ENCODE measurements around the gene RAB36. TPM values are rescaled to one million over a fixed set of nuclear protein-coding genes. Genes with fewer than 3 reads are reported as not detected.

The RAB36 gene
- total RNA-seq, 3 donors from 2014 or later: 1.3 to 4.8 (median 2.9) TPM

GRCh38 chr22:23213022-23213555, 67.8 kb downstream of the RAB36 start:
- no peaks in the 10 kb centered on the region for H3K9me3 ChIP-seq
- TF ChIP-seq POLR2AphosphoS5 (IDR thresholded peaks at IDR 0.05): no peak
- no peak for TF ChIP-seq CTCF (IDR thresholded peaks at IDR 0.05)
- H3K4me1 ChIP-seq: peaks cover 0 to 4% of the 10 kb centered on the region in 2 donors
- intact Hi-C loops (cut with DNase I; ENCODE audit: low total_unique reads): no loop called here
- DNase-seq (ENCODE audit: low spot score in 2 of 2): no peak
- no peak overlapping the region for H3K4me3 ChIP-seq
- H3K27ac ChIP-seq: no peak overlapping the region
- no peaks in the 10 kb centered on the region for H3K36me3 ChIP-seq
- no peaks in the 10 kb centered on the region for H3K27me3 ChIP-seq

- Histone ChIP-seq H3K4me1 (peaks cover 4 to 5% of the 10 kb centered on the region in 2 donors), H3K4me3 (no peak overlapping the region), H3K27me3 (no peaks in the 10 kb centered on the region), H3K36me3 (no peaks in the 10 kb centered on the region), H3K27ac (peak overlapping the region in 1 of 2 donors; percentile 33), H3K9me3 (no peaks in the 10 kb centered on the region)
- intact Hi-C loops (cut with DNase I; ENCODE audit: low total_unique reads): no loop called here
- DNase-seq (ENCODE audit: low spot score in 2 of 2): no peak
- TF ChIP-seq POLR2AphosphoS5 (IDR thresholded peaks at IDR 0.05): no peak
- TF ChIP-seq CTCF (IDR thresholded peaks at IDR 0.05): no peak
- TF ChIP-seq POLR2A (IDR thresholded peaks at IDR 0.05): no peak
Measured at GRCh38 chr22:23213581-23214334, 68.5 kb downstream of the RAB36 start.

Other genes starting within 250 kb of the RAB36 start
- 10 to 100 TPM in 1 of 3 donors, 1 to 10 TPM in 2; 5.0 to 15.7 (median 5.3) TPM for gene GNAZ, start 75.0 kb upstream of the RAB36 start, total RNA-seq
- gene RSPH14, start 3.5 kb upstream of the RAB36 start, total RNA-seq: under 1 TPM in 1 of 3 donors, not detected in 2; 0.29 TPM
- gene BCR, start 35.0 kb downstream of the RAB36 start, total RNA-seq: 10 to 100 TPM; 25.3 to 44.6 (median 35.1) TPM